Measurements from ENCODE around the gene TMEM150A. TPM values are rescaled to one million over a fixed set of nuclear protein-coding genes. Genes with fewer than 3 reads are reported as not detected.

The TMEM150A gene
- total and polyA plus RNA-seq, 2 of the 13 experiments (the other 11 are each of a cell fraction or from before 2014, with no cell fraction given), result 30.1 to 70.4 TPM

GRCh38 chr2:85602476-85603234 lies at the start of gene TMEM150A (continued):
- TF ChIP-seq CREBL2 (CRISPR knock-in tag; IDR thresholded peaks at IDR 0.05; ENCODE audit: borderline replicate concordance) (peak; percentile 20; the same call in 1 of the 2 replicates), RELA (CRISPR knock-in tag; IDR thresholded peaks at IDR 0.05) (no peak), GPBP1L1 (CRISPR knock-in tag; IDR thresholded peaks at IDR 0.05) (no peak), HOXA5 (CRISPR knock-in tag; IDR thresholded peaks at IDR 0.05) (peak; percentile 10; the same call in 1 of the 2 replicates), ZNF772 (CRISPR knock-in tag; IDR thresholded peaks at IDR 0.05) (no peak; the same call in 1 of the 2 replicates), ZBTB26 (CRISPR knock-in tag; IDR thresholded peaks at IDR 0.05; ENCODE audit: borderline replicate concordance) (no peak; the same call in 1 of the 2 replicates), HMG20B (CRISPR knock-in tag; conservative IDR thresholded peaks at IDR 0.05) (no peak), ZNF776 (CRISPR knock-in tag; IDR thresholded peaks at IDR 0.05) (peak; percentile 72; the same call in 1 of the 2 replicates), CREM (IDR thresholded peaks at IDR 0.05) (peak; percentile 80), CREM (CRISPR knock-in tag; IDR thresholded peaks at IDR 0.05) (no peak), MAFF (IDR thresholded peaks at IDR 0.05; ENCODE audit: low read depth, low read length) (no peak), POGK (CRISPR knock-in tag; conservative IDR thresholded peaks at IDR 0.05) (0 out of 2 replicates have a peak, but pooled peaks have one; percentile 31), REST (IDR thresholded peaks at IDR 0.05; ENCODE audit: borderline replicate concordance in 1 of 2, low read depth in 1 of 2, low read length in 2 of 2) (no peak; a peak in 1 of 4 replicates), HMGXB3 (CRISPR knock-in tag; IDR thresholded peaks at IDR 0.05; ENCODE audit: borderline replicate concordance) (no peak)
